HG03060 (cell line): Measurements from ENCODE around the gene TDP2.
"Not testable (repeated sequence)": the region's sequence is repeated elsewhere in the genome, so short reads cannot be mapped to it uniquely, and the experiment has no call there.

Experiments used
- ATAC-seq: cut with Tn5 transposase; IDR thresholded peaks from one replicate; pipeline ENCODE4 v1.9.1; 2021; ENCODE audit warnings: low read depth, moderate number of reproducible peaks; ENCODE audit not compliant: unreplicated experiment

The TDP2 gene, protein sequence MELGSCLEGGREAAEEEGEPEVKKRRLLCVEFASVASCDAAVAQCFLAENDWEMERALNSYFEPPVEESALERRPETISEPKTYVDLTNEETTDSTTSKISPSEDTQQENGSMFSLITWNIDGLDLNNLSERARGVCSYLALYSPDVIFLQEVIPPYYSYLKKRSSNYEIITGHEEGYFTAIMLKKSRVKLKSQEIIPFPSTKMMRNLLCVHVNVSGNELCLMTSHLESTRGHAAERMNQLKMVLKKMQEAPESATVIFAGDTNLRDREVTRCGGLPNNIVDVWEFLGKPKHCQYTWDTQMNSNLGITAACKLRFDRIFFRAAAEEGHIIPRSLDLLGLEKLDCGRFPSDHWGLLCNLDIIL

GRCh38 chr6:24666641-24667377 lies at the start of gene TDP2, which contains the start of gene ACOT13:
Gene TDP2, minus strand, starts transcription at chr6:24666899. Its CDS starts 37 bp downstream, at chr6:24666862.
Gene ACOT13, plus strand, starts transcription at chr6:24667077. Its CDS starts 187 bp downstream, at chr6:24667264.
- ATAC-seq, result peak; percentile 92

DNA sequence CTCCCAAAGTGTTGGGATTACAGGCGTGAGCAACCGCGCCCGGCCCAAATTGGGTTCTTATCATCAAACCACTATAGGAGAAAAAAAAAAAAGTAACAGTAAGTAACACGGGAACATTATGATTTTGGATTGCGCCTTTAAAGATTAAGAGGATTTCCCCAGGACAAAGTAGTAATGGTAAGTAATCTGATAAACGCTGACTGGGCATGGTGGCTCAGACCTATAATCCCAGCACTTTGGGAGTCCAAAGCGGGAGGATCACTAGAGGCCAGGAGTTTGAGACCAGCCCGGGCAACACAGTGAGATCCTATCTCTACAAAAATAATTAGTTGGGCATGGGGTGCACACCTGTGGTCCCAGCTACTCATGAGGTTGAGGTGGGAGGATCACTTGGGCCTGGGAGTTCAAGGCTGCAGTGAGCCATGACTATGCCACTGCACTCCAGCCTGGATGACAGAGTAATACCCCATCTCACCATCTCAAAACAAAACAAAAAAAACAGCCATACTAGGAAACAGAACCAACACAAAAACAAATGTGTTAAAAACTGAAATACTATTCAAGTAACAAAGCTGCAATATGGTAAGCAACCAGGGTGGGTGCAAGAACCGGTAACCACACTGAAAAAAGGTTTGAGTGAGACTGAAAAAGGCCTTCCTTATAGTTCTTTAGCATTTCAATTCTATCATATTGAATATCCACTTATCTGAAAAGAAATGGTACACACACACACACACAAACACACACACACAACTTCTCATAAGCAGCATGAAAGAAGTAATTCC lies 44.0 kb upstream of the TDP2 start:
- ATAC-seq, result no peak

GRCh38 chr6:24709014-24709711 lies 42.5 kb upstream of the TDP2 start:
- no peak for ATAC-seq

- ATAC-seq, result no peak
Measured at GRCh38 chr6:24708612-24709011, 41.9 kb upstream of the TDP2 start.

DNA sequence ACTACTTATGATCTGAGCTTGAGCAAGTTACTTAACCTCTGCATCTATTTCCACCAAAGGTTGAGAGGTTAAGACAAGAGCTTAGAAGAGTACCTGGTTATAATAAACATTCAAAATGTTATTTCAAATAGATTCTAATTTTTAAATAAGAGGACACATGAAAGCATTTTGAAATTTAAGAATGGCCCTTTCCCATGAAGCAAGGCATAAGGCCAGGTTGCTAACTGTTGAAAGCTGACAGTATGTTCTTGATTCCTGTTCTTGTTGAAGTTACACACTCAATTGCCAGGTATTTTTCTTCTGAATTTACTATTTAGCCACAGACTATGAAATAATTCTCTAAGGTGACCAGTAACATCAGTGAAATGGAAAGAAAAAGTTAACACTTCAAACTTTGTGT lies 37.8 kb upstream of the TDP2 start:
- ATAC-seq, result no peak

- ATAC-seq, result no peak
Measured at GRCh38 chr6:24702720-24703282, 36.1 kb upstream of the TDP2 start.

DNA sequence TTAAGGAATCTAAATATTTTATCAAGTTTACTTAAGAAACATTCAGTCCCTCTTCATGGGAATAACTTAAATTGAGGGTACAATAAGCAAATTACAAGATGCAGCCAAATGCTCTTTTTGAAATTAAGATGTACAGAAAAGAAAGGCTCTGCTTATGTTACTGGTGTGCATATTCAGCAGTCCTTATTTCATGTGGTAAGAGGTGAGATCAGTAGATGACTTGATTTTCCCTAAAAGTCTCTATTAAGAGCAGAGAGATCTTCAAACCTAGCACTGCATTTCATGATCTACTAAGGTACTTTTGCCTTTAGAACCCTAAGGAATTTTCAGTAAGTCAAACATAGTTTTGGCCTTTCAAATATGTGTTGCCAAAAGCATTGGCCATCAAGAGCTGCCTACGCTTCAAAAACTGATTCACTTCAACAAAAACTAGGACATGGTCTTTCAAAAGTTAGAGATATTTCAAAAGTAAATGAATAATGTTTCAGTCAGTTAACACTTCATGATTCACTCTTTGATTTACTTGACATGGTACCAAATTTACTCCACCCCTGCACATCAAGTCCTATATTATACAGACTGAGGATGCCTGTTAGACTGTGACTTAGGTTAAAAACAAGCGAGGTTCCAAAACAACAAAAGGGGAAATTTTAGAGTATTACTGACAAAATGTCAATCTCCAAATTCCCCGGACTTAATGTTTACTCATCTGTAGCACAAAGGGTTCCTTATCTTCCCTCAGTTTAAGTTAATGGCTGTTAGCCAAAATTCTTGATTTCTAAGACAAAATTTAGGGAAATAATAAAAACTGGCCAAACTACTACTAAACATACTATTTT lies 33.0 kb upstream of the TDP2 start:
- ATAC-seq, result no peak

DNA sequence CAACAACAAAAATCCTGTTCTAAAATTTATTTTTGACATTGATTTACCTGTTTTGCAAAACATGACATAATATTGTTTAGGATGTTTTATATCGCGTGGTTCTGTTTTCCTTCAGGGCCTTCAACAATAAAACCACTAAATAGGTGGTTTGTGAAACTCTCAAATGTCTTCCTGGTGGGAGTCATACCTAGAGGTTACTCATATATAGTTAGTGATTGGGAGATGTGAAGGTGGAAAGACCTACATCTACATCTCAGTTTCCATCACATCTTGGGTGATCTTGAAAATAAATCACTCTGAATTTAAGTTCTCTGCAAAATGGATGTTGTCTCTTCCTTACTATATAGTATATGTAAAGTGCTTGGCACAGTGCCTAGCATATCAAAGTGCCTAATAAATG lies 29.4 kb upstream of the TDP2 start:
- ATAC-seq, result no peak

DNA sequence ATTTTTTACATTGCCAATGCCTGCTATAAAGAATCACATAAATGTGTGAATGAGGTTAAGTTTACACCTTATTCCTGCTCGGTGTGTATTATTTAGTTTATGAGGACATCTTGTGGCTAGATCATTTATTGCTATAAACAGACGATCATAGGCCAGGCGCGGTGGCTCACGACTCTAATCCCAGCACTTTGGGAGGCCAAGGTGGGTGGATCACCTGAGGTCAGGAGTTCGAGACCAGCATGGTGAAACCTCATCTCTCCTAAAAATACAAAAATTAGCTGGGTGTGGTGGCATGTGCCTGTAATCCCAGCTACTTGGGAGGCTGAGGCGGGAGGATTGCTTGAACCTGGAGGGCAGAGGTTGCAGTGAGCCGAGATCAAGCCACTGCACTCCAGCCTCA lies 28.9 kb upstream of the TDP2 start:
- not testable (repeated sequence) for ATAC-seq

- ATAC-seq, result no peak
Measured at GRCh38 chr6:24694198-24694597, 27.5 kb upstream of the TDP2 start.

DNA sequence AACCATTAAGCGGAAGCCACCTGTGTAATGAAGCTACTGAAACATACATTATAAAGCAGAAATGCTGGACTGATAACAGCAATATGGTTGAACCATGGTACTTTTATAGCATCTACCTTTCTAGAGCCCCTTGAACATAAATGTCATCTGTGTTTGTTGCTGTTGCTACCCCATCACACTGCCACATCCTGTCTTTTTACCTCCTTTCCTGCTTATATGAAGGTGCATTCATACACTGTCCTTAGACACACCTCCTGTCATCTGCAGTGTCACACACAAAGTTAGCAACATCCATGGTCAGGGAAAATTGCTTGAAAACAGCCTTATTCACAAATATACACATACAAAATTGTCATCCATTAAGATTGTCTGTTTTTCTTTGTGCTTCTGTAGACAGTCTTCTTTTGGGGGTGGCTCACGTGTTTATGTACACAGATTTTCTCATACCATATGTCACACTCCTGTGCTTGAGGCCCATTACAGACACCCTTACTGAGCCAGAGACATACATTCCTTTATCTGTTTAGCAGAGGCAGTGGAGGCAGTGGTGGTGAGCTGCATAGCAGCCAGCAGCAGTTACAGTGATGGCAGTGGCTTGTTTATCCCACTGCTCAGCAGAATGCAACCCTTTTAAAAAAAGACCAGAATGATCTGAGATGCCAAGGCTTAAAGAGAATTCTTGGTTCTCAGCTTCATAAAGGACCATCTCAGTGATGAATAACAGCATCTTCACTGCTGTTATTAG lies 26.3 kb upstream of the TDP2 start:
- no peak for ATAC-seq

GRCh38 chr6:24692415-24692814 lies 25.7 kb upstream of the TDP2 start:
- no peak for ATAC-seq

- no peak for ATAC-seq
Measured at GRCh38 chr6:24692003-24692402, 25.3 kb upstream of the TDP2 start.

GRCh38 chr6:24691550-24691949 lies 24.9 kb upstream of the TDP2 start:
- ATAC-seq, result no peak

DNA sequence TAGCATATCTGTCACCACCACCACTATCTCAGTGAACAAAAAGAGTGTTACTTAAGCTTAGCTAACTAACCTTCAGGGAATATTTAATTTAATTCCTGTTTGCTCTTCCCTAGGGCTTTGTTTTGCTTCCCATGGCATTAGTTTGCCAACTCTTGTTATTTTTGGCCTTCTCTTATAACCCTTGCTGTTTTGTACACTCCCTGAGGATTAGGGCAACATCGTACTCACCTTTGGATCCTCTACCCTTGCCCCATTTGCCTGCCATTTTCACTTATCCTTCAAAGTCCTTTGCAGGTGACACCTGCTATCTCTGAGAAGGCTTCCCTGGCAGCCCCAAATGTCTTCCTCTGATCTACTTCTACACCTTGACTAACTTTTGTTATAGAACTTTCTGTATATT lies 23.9 kb upstream of the TDP2 start:
- no peak for ATAC-seq

GRCh38 chr6:24689964-24690363 lies 23.3 kb upstream of the TDP2 start:
- ATAC-seq, result no peak

DNA sequence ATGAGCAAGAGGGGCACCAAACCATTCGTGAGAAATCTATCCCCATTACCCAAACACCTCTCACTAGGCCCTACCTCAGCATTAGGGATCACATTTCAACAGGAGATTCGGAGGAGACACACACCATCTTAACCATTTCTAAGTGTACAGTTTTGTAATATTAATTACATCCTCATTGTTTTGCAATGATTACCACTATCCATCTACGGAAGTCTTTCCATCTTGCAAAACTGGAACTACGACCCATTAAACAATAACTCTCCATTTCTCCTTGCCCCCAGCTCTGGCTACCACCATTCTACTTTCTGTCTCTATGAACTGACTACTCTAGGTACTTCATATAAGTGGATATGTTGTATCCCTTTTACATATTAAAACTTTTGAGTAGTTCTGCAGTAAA lies 20.2 kb upstream of the TDP2 start:
- no peak for ATAC-seq

DNA sequence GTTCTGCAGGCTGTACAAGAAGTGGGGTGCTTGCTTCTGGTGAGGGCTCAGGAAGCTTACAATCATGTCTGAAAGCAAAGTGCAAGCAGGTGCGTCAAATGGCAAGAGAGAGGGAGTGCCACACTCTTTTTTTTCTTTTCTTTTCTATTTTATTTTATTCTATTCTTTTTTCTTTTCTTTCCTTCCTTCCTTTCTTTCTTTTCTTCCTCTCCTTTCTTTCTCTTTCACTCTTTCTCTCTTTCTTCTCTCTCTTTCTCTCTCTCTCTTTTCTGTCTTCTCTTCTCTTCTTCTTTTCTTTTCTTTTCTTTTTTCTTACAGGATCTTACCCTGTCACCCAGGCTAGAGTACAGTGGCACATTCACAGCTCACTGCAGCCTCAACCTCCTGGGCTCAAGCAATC lies 19.7 kb upstream of the TDP2 start:
- ATAC-seq, result no peak
